GM12874 (cell line): ENCODE results near the gene DDAH1.

Experiments
- TF ChIP-seq, protein P1 (sequence below): IDR thresholded peaks from 2 replicates; pipeline ENCODE4 v1.5.1; 2011; ENCODE audit warnings: low read depth, mild to moderate bottlenecking, control low read depth, low read length, moderate library complexity; ENCODE audit not compliant: insufficient read depth

The DDAH1 gene

DNA sequence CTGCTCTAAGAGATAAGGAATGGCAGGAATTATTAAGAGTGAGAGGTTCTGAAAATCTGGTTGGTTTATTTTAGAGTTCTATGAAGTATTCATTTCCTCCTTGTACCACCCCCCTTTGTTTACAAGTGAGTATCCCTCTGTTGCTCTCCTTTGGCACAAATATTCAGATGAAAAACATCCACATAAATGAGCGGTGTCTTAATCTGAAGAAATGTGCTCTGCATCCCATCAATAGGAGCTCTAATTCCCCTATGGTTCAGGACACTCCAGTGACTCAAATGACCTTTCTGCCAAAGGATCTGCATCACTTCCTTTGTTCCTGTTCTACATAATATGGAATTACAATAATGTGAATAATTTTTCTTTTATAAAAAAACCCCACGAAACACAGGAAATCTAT, 16.6 kb downstream of the DDAH1 start:
- TF ChIP-seq, protein P1, sequence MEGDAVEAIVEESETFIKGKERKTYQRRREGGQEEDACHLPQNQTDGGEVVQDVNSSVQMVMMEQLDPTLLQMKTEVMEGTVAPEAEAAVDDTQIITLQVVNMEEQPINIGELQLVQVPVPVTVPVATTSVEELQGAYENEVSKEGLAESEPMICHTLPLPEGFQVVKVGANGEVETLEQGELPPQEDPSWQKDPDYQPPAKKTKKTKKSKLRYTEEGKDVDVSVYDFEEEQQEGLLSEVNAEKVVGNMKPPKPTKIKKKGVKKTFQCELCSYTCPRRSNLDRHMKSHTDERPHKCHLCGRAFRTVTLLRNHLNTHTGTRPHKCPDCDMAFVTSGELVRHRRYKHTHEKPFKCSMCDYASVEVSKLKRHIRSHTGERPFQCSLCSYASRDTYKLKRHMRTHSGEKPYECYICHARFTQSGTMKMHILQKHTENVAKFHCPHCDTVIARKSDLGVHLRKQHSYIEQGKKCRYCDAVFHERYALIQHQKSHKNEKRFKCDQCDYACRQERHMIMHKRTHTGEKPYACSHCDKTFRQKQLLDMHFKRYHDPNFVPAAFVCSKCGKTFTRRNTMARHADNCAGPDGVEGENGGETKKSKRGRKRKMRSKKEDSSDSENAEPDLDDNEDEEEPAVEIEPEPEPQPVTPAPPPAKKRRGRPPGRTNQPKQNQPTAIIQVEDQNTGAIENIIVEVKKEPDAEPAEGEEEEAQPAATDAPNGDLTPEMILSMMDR: no peak

DNA sequence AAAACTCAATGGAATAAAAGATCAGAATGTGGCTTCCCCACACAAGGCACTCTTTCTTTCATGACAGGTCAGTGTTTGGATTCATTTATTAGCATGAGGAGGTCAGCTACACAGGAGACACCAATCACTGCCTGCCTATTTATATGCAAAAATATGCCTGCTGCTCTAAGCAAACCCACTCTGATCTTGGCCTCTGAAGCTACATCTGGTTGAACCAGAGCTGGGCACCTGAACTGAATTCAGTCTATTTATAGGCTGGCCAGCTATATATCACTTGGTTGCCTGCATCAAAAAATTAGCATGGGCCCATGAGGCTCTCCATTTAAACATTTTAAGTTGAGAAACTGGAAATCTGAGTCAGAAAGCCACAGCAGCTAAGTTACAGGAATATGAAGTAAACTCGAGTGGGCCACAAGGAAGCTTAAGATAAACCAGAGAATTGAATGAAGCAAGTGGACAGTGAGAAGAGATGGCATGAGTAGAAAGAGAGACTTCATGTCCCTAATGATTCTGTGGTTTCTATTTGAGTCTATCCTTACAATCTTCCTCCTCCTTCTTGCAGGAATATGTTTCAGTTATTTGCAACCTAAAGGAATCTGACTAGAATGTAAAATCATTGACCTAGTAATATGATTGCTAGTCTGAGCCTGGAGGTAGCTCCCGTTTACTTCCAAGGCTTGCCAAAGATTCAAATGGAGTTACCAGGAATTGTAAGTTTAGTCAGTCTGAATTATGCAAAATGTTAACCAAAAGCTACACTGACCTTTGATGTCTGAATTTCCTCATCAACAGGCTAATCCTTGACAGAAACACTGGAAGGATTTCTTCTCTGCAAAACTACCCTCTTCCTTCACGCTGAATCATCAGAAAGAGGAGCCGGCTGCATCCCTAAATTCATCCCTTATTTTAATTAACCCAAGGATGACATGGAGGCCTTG, 17.7 kb downstream of the DDAH1 start:
- TF ChIP-seq, protein P1: no peak

DNA sequence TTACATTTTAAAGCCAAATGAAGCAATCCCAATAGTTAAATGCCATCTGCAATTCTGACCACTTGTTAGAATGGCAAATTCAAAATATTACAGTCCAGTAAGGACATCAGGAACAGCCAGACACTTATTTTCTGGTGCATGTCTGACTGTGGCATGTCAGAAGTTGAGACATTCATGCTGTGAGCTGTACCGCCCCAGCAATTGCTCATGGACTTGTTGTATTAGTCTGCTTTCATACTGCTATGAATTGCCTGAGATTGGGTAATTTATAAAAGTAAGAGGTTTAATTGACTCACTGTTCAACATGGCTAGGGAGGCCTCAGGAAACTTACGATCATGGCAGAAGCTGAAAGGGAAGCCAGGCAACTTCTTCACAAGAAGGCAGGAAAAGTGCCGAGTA, 19.1 kb downstream of the DDAH1 start:
- TF ChIP-seq, protein P1: no peak

DNA sequence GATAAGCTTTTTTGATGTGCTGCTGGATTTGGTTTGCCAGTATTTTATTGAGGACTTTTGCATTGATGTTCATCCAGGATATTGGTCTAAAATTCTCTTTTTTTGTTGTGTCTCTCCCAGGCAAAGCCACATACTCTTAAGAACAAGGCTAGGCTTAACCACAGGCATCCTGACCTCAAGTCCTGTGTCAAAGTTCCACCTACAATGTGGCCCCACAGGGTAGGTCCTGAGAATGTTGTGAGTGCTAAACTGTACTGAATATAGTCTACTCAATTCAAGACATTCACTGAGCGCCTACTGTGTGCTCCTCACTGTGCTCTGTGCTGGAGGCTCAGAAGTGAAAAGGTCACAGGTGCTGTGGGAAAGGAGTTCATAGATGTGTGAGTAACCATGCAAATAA, 20.6 kb downstream of the DDAH1 start:
- TF ChIP-seq, protein P1: no peak

DNA sequence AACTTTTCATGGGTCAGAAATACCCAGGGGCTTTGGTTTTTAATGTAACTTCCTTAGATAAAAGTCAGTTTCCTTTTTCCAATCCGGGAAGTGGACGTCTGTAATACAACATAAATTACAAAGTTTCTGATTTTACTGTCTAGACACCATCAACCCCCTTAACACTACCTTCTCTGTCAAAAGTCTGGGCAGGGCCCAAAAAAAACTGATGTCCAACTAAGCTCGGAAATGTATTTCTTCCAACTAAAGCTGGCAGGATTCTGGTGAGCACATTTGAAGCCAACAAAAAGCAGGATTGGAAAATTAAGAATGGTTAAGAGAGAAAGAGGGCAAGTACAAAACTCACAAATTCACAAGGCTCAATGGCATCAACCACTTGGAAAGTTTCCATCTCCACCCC, 24.3 kb downstream of the DDAH1 start:
- TF ChIP-seq, protein P1: no peak

DNA sequence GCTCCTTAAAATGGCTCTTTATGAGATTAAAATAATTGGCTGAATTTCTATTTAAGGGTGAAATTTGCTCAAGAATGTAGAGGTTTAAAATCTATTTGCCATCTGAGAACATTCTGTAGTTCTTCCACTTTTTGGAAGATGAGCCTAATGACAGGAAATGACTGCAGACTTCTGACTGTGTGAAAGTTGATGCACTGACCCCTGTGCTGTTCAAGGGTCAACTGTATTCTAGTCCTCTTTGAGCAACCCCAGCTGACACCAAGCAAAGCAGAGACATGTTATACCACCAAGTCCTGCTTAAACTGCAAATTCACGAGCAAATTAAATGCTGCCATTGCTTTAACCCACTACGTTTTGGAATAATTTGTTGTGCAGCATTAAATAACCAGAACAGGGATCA, 26.6 kb downstream of the DDAH1 start:
- TF ChIP-seq, protein P1: no peak

DNA sequence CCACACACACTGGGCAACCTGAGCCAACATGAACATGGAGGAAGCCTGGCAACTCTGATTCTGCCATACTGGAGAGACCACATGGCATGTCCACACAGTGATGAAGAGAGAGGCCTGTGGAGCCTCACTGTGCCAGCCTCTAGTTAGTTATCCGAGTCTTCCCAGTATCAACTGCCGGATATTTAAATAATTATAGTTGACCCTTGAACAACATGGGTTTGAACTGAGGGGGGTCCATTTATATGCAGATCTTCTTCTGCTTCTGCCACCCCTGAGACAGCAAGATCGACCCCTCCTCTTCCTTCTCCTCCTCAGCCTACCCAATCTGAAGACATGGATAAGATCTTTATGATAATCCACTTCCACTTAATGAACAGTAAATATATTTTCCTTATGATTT, 27.8 kb downstream of the DDAH1 start:
- TF ChIP-seq, protein P1: no peak
